ENCODE results near the gene SLC45A2. TPM values are rescaled to one million over a fixed set of nuclear protein-coding genes. Genes with fewer than 3 reads are reported as not detected.
"Not testable (repeated sequence)": the region's sequence is repeated elsewhere in the genome, so short reads cannot be mapped to it uniquely, and the experiment has no call there.

Gene SLC45A2
- total RNA-seq, 2 experiments from 2014 or later: 0.27 TPM; not detected in 1

- ChIA-PET POLR2A (no interaction called here), CTCF (interaction anchor here (1.0 to 1.4 kb wide), 4 partner anchors 9 to 500 kb away, joined by 4 read pairs; partner anchors contain the start of gene ADAMTS12)
Measured at GRCh38 chr5:33936004-33936380, 48.5 kb downstream of the SLC45A2 start.

- ChIA-PET POLR2A (no interaction called here), CTCF (interaction anchor here (0.8 to 1.3 kb wide), 3 partner anchors 15 to 117 kb away, joined by 3 read pairs; no protein-coding TSS in a partner anchor)
Measured at GRCh38 chr5:33934176-33934575, 50.3 kb downstream of the SLC45A2 start.

GRCh38 chr5:33933723-33934169, 50.7 kb downstream of the SLC45A2 start:
- ChIA-PET CTCF (interaction anchor here (1.3 kb wide), 2 partner anchors 15 to 82 kb away, joined by 3 read pairs; no protein-coding TSS in a partner anchor), POLR2A (no interaction called here)

- POLR2A ChIA-PET: interaction anchor here (0.6 kb wide), 1 partner anchor 161 kb away, joined by 3 read pairs; no protein-coding TSS in a partner anchor
Measured at GRCh38 chr5:33931136-33931535, 53.4 kb downstream of the SLC45A2 start.

GRCh38 chr5:33929925-33930690, 54.4 kb downstream of the SLC45A2 start:
- ChIA-PET CTCF (no interaction called here), POLR2A (no interaction called here)

More at GRCh38 chr5:33931136-33931535, 53.4 kb downstream of the SLC45A2 start:
- CTCF ChIA-PET: interaction anchor here (0.7 kb wide), 1 partner anchor 508 kb away, joined by 3 read pairs; no protein-coding TSS in a partner anchor

GRCh38 chr5:33928283-33928682, 56.2 kb downstream of the SLC45A2 start:
- ChIA-PET POLR2A (no interaction called here), CTCF (no interaction called here)

- CTCF ChIA-PET: no interaction called here
Measured at GRCh38 chr5:33927685-33928084, 56.8 kb downstream of the SLC45A2 start.

GRCh38 chr5:33925278-33925677, 59.2 kb downstream of the SLC45A2 start:
- ChIA-PET POLR2A (no interaction called here), CTCF (no interaction called here)

More at GRCh38 chr5:33927685-33928084, 56.8 kb downstream of the SLC45A2 start:
- POLR2A ChIA-PET: no interaction called here

GRCh38 chr5:33921002-33921401, 63.5 kb downstream of the SLC45A2 start:
- CTCF ChIA-PET: no interaction called here
- POLR2A ChIA-PET: no interaction called here

GRCh38 chr5:33914844-33915243, 69.6 kb downstream of the SLC45A2 start:
- CTCF ChIA-PET, POLR2A ChIA-PET: not testable (repeated sequence)

GRCh38 chr5:33906248-33906647, 78.2 kb downstream of the SLC45A2 start:
- CTCF ChIA-PET, POLR2A ChIA-PET: not testable (repeated sequence)

- POLR2A ChIA-PET: no interaction called here
- CTCF ChIA-PET: no interaction called here
Measured at GRCh38 chr5:33905381-33905780, 79.1 kb downstream of the SLC45A2 start.

- POLR2A ChIA-PET: no interaction called here
- CTCF ChIA-PET: no interaction called here
Measured at GRCh38 chr5:33903118-33903517, 81.4 kb downstream of the SLC45A2 start.

GRCh38 chr5:33901156-33901555, 83.3 kb downstream of the SLC45A2 start:
- POLR2A ChIA-PET: no interaction called here
- CTCF ChIA-PET: no interaction called here

Other genes with a start within 250 kb of the SLC45A2 start
- gene ADAMTS12, start 92.7 kb downstream of the SLC45A2 start, total RNA-seq: not detected
- not detected for gene RXFP3, start 48.3 kb downstream of the SLC45A2 start, total RNA-seq
- gene AMACR, start 23.4 kb upstream of the SLC45A2 start, total RNA-seq: 10 to 100 TPM; 15.8 to 15.9 TPM
- 1 to 10 TPM in 1 of 2 experiments, under 1 TPM in 1; 0.92 to 1.3 TPM for gene C1QTNF3, start 58.5 kb upstream of the SLC45A2 start, total RNA-seq

All from activated CD8-positive, alpha-beta memory T cell treated with anti-CD3 and anti-CD28 coated beads for 36 hours (primary cell).